Stomach (tissue), 9 donors: ENCODE results near the gene AGAP1. TPM values are rescaled to one million over a fixed set of nuclear protein-coding genes. Genes with fewer than 3 reads are reported as not detected.

Experiments used
- DNase-seq, 2 donors: peaks; one replicate each; pipeline versions ENCODE4 v3.0.0 to v3.0.0-alpha.2; 2013 to 2019
- H3K27ac ChIP-seq, 5 donors: fragments of 200-600 bp in 4 of 5; sonication (generic) in 4 of 5; one replicate each; pipeline ENCODE4 v1.5.1; 2013 to 2019; ENCODE audit warnings: mild to moderate bottlenecking in 1 of 5, moderate library complexity in 1 of 5
- H3K27me3 ChIP-seq, 3 donors: fragments of 200-600 bp; sonication (generic); one replicate each; pipeline ENCODE4 v1.5.1; 2017 to 2019; ENCODE audit warnings: mixed run types in 1 of 3
- H3K36me3 ChIP-seq, 4 donors: fragments of 200-600 bp; sonication (generic); 1 replicate in 3 of 4; 2 replicates in 1 of 4; pipeline ENCODE4 v1.5.1; 2016 to 2019
- H3K4me1 ChIP-seq, 4 donors: fragments of 200-600 bp; sonication (generic); one replicate each; pipeline ENCODE4 v1.5.1; 2016 to 2019
- H3K4me3 ChIP-seq, 4 donors: fragments of 200-600 bp; sonication (generic) in 3 of 4; one replicate each; pipeline ENCODE4 v1.5.1; 2016 to 2019; ENCODE audit warnings: mild to moderate bottlenecking in 1 of 4
- H3K9me3 ChIP-seq, 4 donors: fragments of 200-600 bp; sonication (generic); one replicate each; pipeline ENCODE4 v1.5.1; 2016 to 2019
- CTCF ChIP-seq, 7 experiments: fragments of 450-650 bp in 4 of 7; fragments of 200-600 bp in 3 of 7; sonication (generic) in 3 of 7; IDR thresholded peaks; one replicate each; pipeline ENCODE4 v1.5.1; 2016 to 2019; ENCODE audit warnings: antibody characterized with exemption in 7 of 7, control low read depth in 2 of 7, mild to moderate bottlenecking in 1 of 7
- EP300 ChIP-seq: sonication (generic); formaldehyde crosslinking; IDR thresholded peaks from one replicate; pipeline ENCODE4 v1.6.1; 2017; ENCODE audit warnings: antibody characterized with exemption
- POLR2A ChIP-seq, 4 donors: fragments of 450-650 bp; IDR thresholded peaks; one replicate each; pipeline ENCODE4 v1.6.1; 2016; ENCODE audit warnings: antibody characterized with exemption in 4 of 4, control low read depth in 2 of 4, mild to moderate bottlenecking in 1 of 4, moderate library complexity in 1 of 4
- POLR2AphosphoS5 ChIP-seq, 3 donors: sonication (generic); formaldehyde crosslinking; IDR thresholded peaks; one replicate each; pipeline ENCODE4 v1.6.1; 2016; ENCODE audit warnings: antibody characterized with exemption in 3 of 3
- WGBS, 5 donors: extraction: QIAGEN DNeasy Blood & Tissue Kit in 3 of 5; methylation state at CpG; one replicate each; pipeline versions ENCODE4 v1.1.5 to v1.1.7; 2013 to 2018; 5-methylcytosine and 5-hydroxymethylcytosine counted together
- intact Hi-C: fragments of 100-400 bp; cut with DNase I; formaldehyde crosslinking; loops from one replicate; pipeline ENCODE4 v1.15.1; 2023; ENCODE audit warnings: low total_unique reads
- polyA plus RNA-seq, 3 donors: library from polyadenylated mRNA; stranded (reverse); fragments of 200-250 nt; gene quantifications; one replicate each; pipeline ENCODE4 v1.2.3, GENCODE V29; 2013
- total RNA-seq, 5 donors: library from RNA; depleted of rRNA; stranded (reverse); fragments of >200 nt; gene quantifications; one replicate each; pipeline versions ENCODE4 v1.1.0 to v1.2.3, GENCODE V29; 2014 to 2016
- donor health status: healthy with polysubstance abuse.
- donor health status: Bipolar disorder and iron deficiency.
- donor health status: healthy.

The AGAP1 gene
- total and polyA plus RNA-seq, 8 donors = 4.2 to 139 (median 35.0) TPM

GRCh38 chr2:236016496-236016895 lies 522.7 kb downstream of the AGAP1 start:
- Histone ChIP-seq H3K4me1 (peaks cover 0 to under 1% (median 0%) of the 10 kb centered on the region in 4 donors), H3K27me3 (no peaks in the 10 kb centered on the region), H3K36me3 (peaks cover 0 to 17% (median 11%) of the 10 kb centered on the region in 4 donors), H3K27ac (no peak overlapping the region), H3K4me3 (no peak overlapping the region), H3K9me3 (no peaks in the 10 kb centered on the region)
- intact Hi-C loops = no loop called here
- no peak for DNase-seq
- TF ChIP-seq CTCF (IDR thresholded peaks at IDR 0.05) (no peak), POLR2A (IDR thresholded peaks at IDR 0.05) (no peak), EP300 (no peak), POLR2AphosphoS5 (IDR thresholded peaks at IDR 0.05) (no peak)
- 89 to 97% (median 93%) methylated on average over 4 of the region's 4 CpGs for WGBS, 5 donors

GRCh38 chr2:236017446-236017845 lies 523.6 kb downstream of the AGAP1 start:
- H3K27me3 ChIP-seq = no peaks in the 10 kb centered on the region
- WGBS, 5 donors = 75 to 95% (median 81%) methylated on average over 3 of the region's 3 CpGs
- intact Hi-C loops = no loop called here
- H3K9me3 ChIP-seq = no peaks in the 10 kb centered on the region
- DNase-seq = no peak
- no peak overlapping the region for H3K4me3 ChIP-seq
- TF ChIP-seq POLR2AphosphoS5 (IDR thresholded peaks at IDR 0.05) = no peak
- TF ChIP-seq CTCF (IDR thresholded peaks at IDR 0.05) = no peak
- TF ChIP-seq POLR2A (IDR thresholded peaks at IDR 0.05) = no peak
- TF ChIP-seq EP300 = no peak
- peaks cover 0 to 17% (median 11%) of the 10 kb centered on the region in 4 donors for H3K36me3 ChIP-seq
- no peak overlapping the region for H3K27ac ChIP-seq
- H3K4me1 ChIP-seq = peaks cover 0 to 7% (median 0%) of the 10 kb centered on the region in 4 donors

- Histone ChIP-seq H3K4me3 (no peak overlapping the region), H3K27ac (no peak overlapping the region), H3K36me3 (peaks cover 0 to 17% (median 11%) of the 10 kb centered on the region in 4 donors), H3K27me3 (no peaks in the 10 kb centered on the region), H3K4me1 (peaks cover 0 to 7% (median 0%) of the 10 kb centered on the region in 4 donors), H3K9me3 (no peaks in the 10 kb centered on the region)
- intact Hi-C loops = no loop called here
- DNase-seq = no peak
- 90 to 100% (median 96%) methylated on average over 8 of the region's 8 CpGs for WGBS, 5 donors
- TF ChIP-seq POLR2AphosphoS5 (IDR thresholded peaks at IDR 0.05) (no peak), POLR2A (IDR thresholded peaks at IDR 0.05) (no peak), EP300 (no peak), CTCF (IDR thresholded peaks at IDR 0.05) (no peak)
These were observed 525.6 kb downstream of the AGAP1 start for GRCh38 chr2:236019434-236019833.

GRCh38 chr2:236021499-236022057 lies 527.7 kb downstream of the AGAP1 start:
- 94 to 98% (median 96%) methylated on average over 14 of the region's 14 CpGs for WGBS, 5 donors
- no peak for DNase-seq
- no peaks in the 10 kb centered on the region for H3K27me3 ChIP-seq
- intact Hi-C loops = no loop called here
- TF ChIP-seq POLR2AphosphoS5 (IDR thresholded peaks at IDR 0.05) (no peak), EP300 (no peak), CTCF (IDR thresholded peaks at IDR 0.05) (no peak), POLR2A (IDR thresholded peaks at IDR 0.05) (no peak)
- H3K4me3 ChIP-seq = no peak overlapping the region
- H3K4me1 ChIP-seq = peaks cover 0 to 7% (median 0%) of the 10 kb centered on the region in 4 donors
- no peak overlapping the region for H3K27ac ChIP-seq
- H3K36me3 ChIP-seq = peaks cover 0 to 17% (median 11%) of the 10 kb centered on the region in 4 donors
- H3K9me3 ChIP-seq = no peaks in the 10 kb centered on the region
